ENCODE data around the gene ICAM5.

ICAM5 gene

GRCh38 chr19:10258080-10258710 is 31.6 kb upstream of the ICAM5 start:
- no peaks in the 10 kb centered on the region for H3K9me3 Mint-ChIP-seq
- DNase-seq (ENCODE audit: low spot score), result no peak
- H3K27me3 Mint-ChIP-seq (ENCODE audit: low read depth), result no peaks in the 10 kb centered on the region
- H3K36me3 Mint-ChIP-seq (ENCODE audit: low read depth), result peaks cover 39% of the 10 kb centered on the region
- H3K27ac Mint-ChIP-seq, result no peak overlapping the region
- H3K4me3 Mint-ChIP-seq, result no peak overlapping the region
- peaks cover 15% of the 10 kb centered on the region for H3K4me1 Mint-ChIP-seq (ENCODE audit: low read depth)

DNA sequence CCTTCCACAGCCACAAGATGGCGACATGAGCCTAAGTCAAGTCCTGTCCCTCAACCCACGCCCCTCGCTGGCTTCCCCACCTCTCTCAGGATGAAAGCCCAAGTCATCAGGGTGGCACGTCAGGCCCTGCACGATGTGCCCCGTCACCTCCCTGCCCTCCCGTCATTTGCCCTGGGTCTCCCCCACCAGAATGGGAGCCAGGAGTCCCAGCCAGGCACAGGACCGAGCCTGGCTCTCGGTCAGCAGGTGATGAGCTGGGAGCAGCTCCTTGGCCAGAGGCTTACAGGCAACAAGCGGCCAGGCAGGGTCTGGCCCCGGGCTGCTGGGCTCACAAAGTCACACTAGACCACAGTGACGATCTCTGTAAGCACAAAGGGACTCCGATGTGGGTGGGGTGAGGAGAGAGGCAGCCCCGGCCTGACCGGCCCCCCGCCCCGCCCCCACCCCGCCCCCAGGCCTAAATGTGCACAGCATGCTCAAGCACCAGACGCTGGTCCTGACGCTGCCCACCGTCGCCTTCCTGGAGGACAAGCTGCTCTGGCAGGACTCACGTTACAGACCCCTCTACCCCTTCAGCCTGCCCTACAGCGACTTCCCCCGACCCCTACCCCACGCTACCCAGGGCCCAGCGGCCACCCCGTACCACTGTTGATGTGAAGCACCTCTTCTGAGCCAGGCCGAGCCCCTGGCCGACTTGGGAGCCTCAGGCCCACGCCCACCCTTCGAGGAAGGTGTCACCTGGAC is 30.4 kb upstream of the ICAM5 start:
- peak; percentile 91 for DNase-seq (ENCODE audit: low spot score)
- Mint-ChIP-seq H3K36me3 (ENCODE audit: low read depth) (peaks cover 35% of the 10 kb centered on the region), H3K4me1 (ENCODE audit: low read depth) (peaks cover 14% of the 10 kb centered on the region), H3K4me3 (no peak overlapping the region), H3K27me3 (ENCODE audit: low read depth) (no peaks in the 10 kb centered on the region), H3K9me3 (no peaks in the 10 kb centered on the region), H3K27ac (peak overlapping the region; percentile 68)

GRCh38 chr19:10260141-10260584 is 29.6 kb upstream of the ICAM5 start:
- H3K4me3 Mint-ChIP-seq, result peak overlapping the region; percentile 38
- no peaks in the 10 kb centered on the region for H3K9me3 Mint-ChIP-seq
- peaks cover 14% of the 10 kb centered on the region for H3K4me1 Mint-ChIP-seq (ENCODE audit: low read depth)
- peak; percentile 83 for DNase-seq (ENCODE audit: low spot score)
- H3K36me3 Mint-ChIP-seq (ENCODE audit: low read depth), result peaks cover 31% of the 10 kb centered on the region
- H3K27me3 Mint-ChIP-seq (ENCODE audit: low read depth), result no peaks in the 10 kb centered on the region
- peak overlapping the region; percentile 55 for H3K27ac Mint-ChIP-seq

DNA sequence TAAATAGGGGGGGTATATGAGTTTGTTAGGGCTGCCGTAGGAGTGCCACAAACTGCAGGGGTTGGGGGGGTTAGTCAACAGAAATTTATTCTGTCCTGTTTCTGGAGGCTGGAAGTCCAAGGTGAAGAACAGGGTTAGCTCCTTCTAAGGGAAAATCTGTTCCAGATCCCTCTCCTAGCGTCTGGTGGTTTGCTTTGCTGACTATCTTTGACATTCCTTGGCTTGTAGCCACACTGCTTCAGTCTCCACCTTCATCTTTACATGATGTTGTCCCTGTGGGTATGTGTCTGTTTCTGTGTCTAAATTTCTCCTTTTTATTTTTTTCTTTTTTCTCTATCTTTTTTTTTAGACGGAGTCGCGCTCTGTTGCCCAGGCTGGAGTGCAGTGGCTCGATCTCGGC is 27.0 kb upstream of the ICAM5 start:
- peaks cover 14% of the 10 kb centered on the region for H3K36me3 Mint-ChIP-seq (ENCODE audit: low read depth)
- peaks cover 11% of the 10 kb centered on the region for H3K4me1 Mint-ChIP-seq (ENCODE audit: low read depth)
- H3K9me3 Mint-ChIP-seq, result no peaks in the 10 kb centered on the region
- no peaks in the 10 kb centered on the region for H3K27me3 Mint-ChIP-seq (ENCODE audit: low read depth)
- DNase-seq (ENCODE audit: low spot score), result no peak
- H3K4me3 Mint-ChIP-seq, result no peak overlapping the region
- no peak overlapping the region for H3K27ac Mint-ChIP-seq

GRCh38 chr19:10266706-10267105 is 23.0 kb upstream of the ICAM5 start:
- Mint-ChIP-seq H3K27ac (no peak overlapping the region), H3K9me3 (no peaks in the 10 kb centered on the region), H3K4me1 (ENCODE audit: low read depth) (peaks cover 23% of the 10 kb centered on the region), H3K36me3 (ENCODE audit: low read depth) (peaks cover 1% of the 10 kb centered on the region), H3K4me3 (no peak overlapping the region), H3K27me3 (ENCODE audit: low read depth) (no peaks in the 10 kb centered on the region)
- DNase-seq (ENCODE audit: low spot score), result no peak

GRCh38 chr19:10268071-10268470 is 21.7 kb upstream of the ICAM5 start:
- H3K4me3 Mint-ChIP-seq, result no peak overlapping the region
- peaks cover 4% of the 10 kb centered on the region for H3K36me3 Mint-ChIP-seq (ENCODE audit: low read depth)
- no peaks in the 10 kb centered on the region for H3K9me3 Mint-ChIP-seq
- no peak overlapping the region for H3K27ac Mint-ChIP-seq
- H3K4me1 Mint-ChIP-seq (ENCODE audit: low read depth), result peaks cover 27% of the 10 kb centered on the region
- H3K27me3 Mint-ChIP-seq (ENCODE audit: low read depth), result no peaks in the 10 kb centered on the region
- DNase-seq (ENCODE audit: low spot score), result no peak

GRCh38 chr19:10269333-10270179 is 20.2 kb upstream of the ICAM5 start:
- Mint-ChIP-seq H3K4me3 (peak overlapping the region; percentile 87), H3K4me1 (ENCODE audit: low read depth) (peaks cover 30% of the 10 kb centered on the region), H3K36me3 (ENCODE audit: low read depth) (peaks cover 8% of the 10 kb centered on the region), H3K27me3 (ENCODE audit: low read depth) (no peaks in the 10 kb centered on the region), H3K9me3 (no peaks in the 10 kb centered on the region), H3K27ac (peak overlapping the region; percentile 92)
- DNase-seq (ENCODE audit: low spot score), result peak; percentile 83

GRCh38 chr19:10270180-10270615 is 19.6 kb upstream of the ICAM5 start:
- Mint-ChIP-seq H3K27ac (peak overlapping the region; percentile 92), H3K9me3 (no peaks in the 10 kb centered on the region), H3K4me1 (ENCODE audit: low read depth) (peaks cover 33% of the 10 kb centered on the region), H3K27me3 (ENCODE audit: low read depth) (no peaks in the 10 kb centered on the region), H3K4me3 (peak overlapping the region; percentile 87), H3K36me3 (ENCODE audit: low read depth) (peaks cover 11% of the 10 kb centered on the region)
- DNase-seq (ENCODE audit: low spot score), result peak; percentile 90

DNA sequence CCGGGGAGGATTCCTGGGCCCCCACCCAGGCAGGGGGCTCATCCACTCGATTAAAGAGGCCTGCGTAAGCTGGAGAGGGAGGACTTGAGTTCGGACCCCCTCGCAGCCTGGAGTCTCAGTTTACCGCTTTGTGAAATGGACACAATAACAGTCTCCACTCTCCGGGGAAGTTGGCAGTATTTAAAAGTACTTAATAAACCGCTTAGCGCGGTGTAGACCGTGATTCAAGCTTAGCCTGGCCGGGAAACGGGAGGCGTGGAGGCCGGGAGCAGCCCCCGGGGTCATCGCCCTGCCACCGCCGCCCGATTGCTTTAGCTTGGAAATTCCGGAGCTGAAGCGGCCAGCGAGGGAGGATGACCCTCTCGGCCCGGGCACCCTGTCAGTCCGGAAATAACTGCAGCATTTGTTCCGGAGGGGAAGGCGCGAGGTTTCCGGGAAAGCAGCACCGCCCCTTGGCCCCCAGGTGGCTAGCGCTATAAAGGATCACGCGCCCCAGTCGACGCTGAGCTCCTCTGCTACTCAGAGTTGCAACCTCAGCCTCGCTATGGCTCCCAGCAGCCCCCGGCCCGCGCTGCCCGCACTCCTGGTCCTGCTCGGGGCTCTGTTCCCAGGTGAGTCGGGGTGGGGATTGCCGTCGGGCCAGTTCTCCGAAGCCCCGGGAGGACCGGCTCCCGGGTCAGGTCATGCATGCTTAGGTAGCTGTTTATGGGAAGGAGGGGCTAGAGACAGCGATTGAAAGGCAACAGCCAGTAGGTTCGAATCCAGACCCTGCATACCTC is 18.9 kb upstream of the ICAM5 start, which contains the start of gene ICAM1:
ICAM1 (plus strand) TSS at position 505 of the 779 bp plus-strand sequence; CDS start at position 545, 40 bp downstream.
- Mint-ChIP-seq H3K36me3 (ENCODE audit: low read depth) (peaks cover 11% of the 10 kb centered on the region), H3K4me3 (peak within 1 kb of the TSS; percentile 87), H3K27ac (peak within 1 kb of the TSS; percentile 92), H3K4me1 (ENCODE audit: low read depth) (peaks cover 33% of the 10 kb centered on the region), H3K27me3 (ENCODE audit: low read depth) (no peaks in the 10 kb centered on the region), H3K9me3 (no peaks in the 10 kb centered on the region)
- DNase-seq (ENCODE audit: low spot score), result peak; percentile 83

- H3K27me3 Mint-ChIP-seq (ENCODE audit: low read depth), result no peaks in the 10 kb centered on the region
- H3K36me3 Mint-ChIP-seq (ENCODE audit: low read depth), result peaks cover 11% of the 10 kb centered on the region
- H3K4me1 Mint-ChIP-seq (ENCODE audit: low read depth), result peaks cover 33% of the 10 kb centered on the region
- peak; percentile 48 for DNase-seq (ENCODE audit: low spot score)
- peak overlapping the region; percentile 92 for H3K27ac Mint-ChIP-seq
- peak overlapping the region; percentile 87 for H3K4me3 Mint-ChIP-seq
- H3K9me3 Mint-ChIP-seq, result no peaks in the 10 kb centered on the region
Observed at GRCh38 chr19:10271543-10272086, 18.1 kb upstream of the ICAM5 start.

DNA sequence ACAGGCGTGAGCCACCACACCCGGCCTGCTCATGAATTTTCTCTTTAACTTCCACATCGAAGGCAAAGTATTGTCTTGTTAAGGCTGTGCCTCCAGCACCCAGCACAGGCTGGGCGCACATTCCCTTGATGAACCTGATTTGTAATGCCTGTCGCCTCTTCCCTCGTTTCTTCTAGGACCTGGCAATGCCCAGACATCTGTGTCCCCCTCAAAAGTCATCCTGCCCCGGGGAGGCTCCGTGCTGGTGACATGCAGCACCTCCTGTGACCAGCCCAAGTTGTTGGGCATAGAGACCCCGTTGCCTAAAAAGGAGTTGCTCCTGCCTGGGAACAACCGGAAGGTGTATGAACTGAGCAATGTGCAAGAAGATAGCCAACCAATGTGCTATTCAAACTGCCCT is 15.2 kb upstream of the ICAM5 start:
- DNase-seq (ENCODE audit: low spot score), result no peak
- no peak overlapping the region for H3K4me3 Mint-ChIP-seq
- peaks cover 34% of the 10 kb centered on the region for H3K4me1 Mint-ChIP-seq (ENCODE audit: low read depth)
- H3K36me3 Mint-ChIP-seq (ENCODE audit: low read depth), result peaks cover 26% of the 10 kb centered on the region
- H3K9me3 Mint-ChIP-seq, result no peaks in the 10 kb centered on the region
- H3K27ac Mint-ChIP-seq, result peak overlapping the region; percentile 45
- H3K27me3 Mint-ChIP-seq (ENCODE audit: low read depth), result no peaks in the 10 kb centered on the region

GRCh38 chr19:10277795-10278589 is 11.8 kb upstream of the ICAM5 start:
- Mint-ChIP-seq H3K9me3 (no peaks in the 10 kb centered on the region), H3K27ac (no peak overlapping the region), H3K27me3 (ENCODE audit: low read depth) (no peaks in the 10 kb centered on the region), H3K4me1 (ENCODE audit: low read depth) (peaks cover 16% of the 10 kb centered on the region), H3K4me3 (no peak overlapping the region), H3K36me3 (ENCODE audit: low read depth) (peaks cover 31% of the 10 kb centered on the region)
- no peak for DNase-seq (ENCODE audit: low spot score)

Measured in T-helper 2 cell treated with Interferon-gamma antibody and Interleukin-4, amounts not matched to agents 5 μg/mL and 100 μg/mL, for 36 hours (primary cell).